SW 1271 (cell line): ENCODE measurements around the gene NFKBIL1.

ENCODE experiments used
- DNase-seq, 2 experiments: peaks; one replicate each; lab custom pipeline; 2025; lab: John Stamatoyannopoulos, UW

NFKBIL1 gene

GRCh38 chr6:31534521-31535040 lies 12.8 kb upstream of the NFKBIL1 start:
- DNase-seq = no peak

GRCh38 chr6:31535538-31536324 lies 11.7 kb upstream of the NFKBIL1 start:
- no peak for DNase-seq

GRCh38 chr6:31538805-31539400 lies 8.5 kb upstream of the NFKBIL1 start:
- DNase-seq = no peak

GRCh38 chr6:31540640-31541039 lies 6.8 kb upstream of the NFKBIL1 start:
- no peak for DNase-seq

- DNase-seq = peak in 1 of 2 experiments; percentile 59
Measured at GRCh38 chr6:31541059-31541657, 6.2 kb upstream of the NFKBIL1 start.

- DNase-seq = peak; percentile 91 to 97
Measured at GRCh38 chr6:31541658-31542521, 5.5 kb upstream of the NFKBIL1 start, which contains the start of gene DDX39B. TSS of gene DDX39B (minus strand) at chr6:31542003. CDS start at chr6:31540532, 1,471 bp downstream.

DNA sequence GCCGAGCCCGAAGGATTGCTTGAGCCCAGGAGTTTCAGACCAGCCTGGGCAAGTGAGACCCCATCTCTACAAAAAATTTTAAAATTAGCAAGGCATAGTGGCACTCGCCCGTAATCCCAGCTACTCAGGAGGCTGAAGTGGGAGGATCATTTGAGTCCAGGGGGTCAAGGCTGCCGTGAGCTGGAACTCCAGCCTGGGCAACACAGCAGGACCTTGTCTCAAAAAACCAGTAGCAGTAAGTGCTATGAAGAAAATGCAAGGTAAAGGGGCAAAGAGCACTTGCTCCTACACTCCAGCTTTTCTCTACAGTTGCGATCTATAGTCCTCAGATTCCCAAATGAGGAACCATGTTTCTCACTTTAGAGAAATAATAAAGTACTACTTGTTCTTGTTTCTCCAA lies 3.8 kb upstream of the NFKBIL1 start:
- DNase-seq = no peak

DNA sequence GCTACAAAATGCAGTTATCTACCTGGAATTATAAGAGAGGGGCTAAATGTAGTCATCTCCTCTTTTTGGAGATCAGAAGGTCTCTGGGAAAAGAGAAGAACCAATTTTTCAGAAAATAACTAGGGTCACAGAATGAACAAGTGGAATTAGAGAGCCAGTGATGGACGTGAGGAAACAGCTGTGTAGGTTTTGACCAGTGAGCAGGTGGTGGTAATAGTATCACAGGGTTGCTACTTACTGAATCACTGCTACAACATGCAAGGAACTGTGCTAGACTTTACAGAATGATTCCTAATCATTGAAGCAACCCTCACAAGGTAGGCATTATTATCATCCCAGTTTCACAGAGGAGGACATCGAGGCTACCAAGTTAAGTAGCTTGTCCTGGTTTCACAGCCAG lies 2.7 kb upstream of the NFKBIL1 start:
- DNase-seq = no peak

DNA sequence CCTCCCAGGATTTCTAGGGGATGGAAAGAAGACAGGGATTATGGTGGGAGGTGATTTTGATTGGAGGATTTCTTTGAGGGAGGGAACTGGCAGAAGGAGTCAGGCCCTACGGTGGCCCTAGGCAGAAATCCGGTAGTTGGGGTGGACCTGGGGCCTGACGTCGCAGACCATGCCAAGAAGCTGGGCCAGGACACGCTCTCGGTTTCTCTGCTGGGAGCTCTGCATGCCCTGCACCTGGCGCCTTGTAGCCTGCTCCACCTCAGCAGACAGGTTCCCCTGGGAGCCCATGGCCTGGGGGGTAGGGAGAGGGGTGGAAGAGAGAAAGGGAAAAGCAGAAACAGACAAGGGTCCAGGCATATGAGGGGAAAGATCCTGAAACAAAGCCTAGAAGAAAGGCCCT lies 2.1 kb upstream of the NFKBIL1 start:
- no peak for DNase-seq

- peak; percentile 61 to 87 for DNase-seq
Measured at GRCh38 chr6:31546339-31546957, 960 bp upstream of the NFKBIL1 start, which contains the start of gene ATP6V1G2. TSS of gene ATP6V1G2 (minus strand) at chr6:31546608. CDS start at chr6:31546559, 49 bp downstream.

DNA sequence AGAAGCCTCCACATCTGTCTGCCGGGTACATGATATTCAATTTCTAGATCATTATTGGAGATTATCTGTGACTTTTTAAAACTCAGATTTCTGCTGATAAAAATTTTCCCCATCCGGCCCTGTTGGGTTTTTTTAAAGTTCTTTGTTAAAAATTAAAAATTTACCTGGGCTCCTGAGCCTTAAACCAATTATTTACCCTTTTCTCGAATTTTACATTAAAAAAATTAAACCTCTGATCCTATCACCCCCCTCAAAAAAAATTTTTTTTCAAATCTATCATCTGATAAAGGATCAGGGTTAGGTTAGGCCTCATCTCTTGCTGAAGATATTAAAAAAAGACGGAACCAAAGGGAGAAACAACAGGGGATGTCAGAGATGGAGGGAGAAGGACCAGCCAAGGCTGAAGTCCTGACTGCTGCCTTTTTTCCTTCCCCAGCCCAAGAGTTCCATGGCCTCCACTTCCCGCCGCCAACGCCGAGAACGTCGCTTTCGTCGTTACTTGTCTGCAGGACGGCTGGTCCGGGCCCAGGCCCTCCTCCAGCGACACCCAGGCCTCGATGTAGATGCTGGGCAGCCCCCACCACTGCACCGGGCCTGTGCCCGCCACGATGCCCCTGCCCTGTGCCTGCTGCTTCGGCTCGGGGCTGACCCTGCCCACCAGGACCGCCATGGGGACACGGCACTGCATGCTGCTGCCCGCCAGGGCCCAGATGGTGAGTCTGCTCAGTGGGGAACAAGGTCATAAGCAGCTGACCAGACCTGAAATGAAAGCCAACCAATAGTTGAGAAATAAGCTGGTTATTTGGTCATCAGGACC lies 527 bp downstream of the NFKBIL1 start:
- DNase-seq = no peak

- DNase-seq = no peak
Measured at GRCh38 chr6:31548544-31548873, 1.1 kb downstream of the NFKBIL1 start.

DNA sequence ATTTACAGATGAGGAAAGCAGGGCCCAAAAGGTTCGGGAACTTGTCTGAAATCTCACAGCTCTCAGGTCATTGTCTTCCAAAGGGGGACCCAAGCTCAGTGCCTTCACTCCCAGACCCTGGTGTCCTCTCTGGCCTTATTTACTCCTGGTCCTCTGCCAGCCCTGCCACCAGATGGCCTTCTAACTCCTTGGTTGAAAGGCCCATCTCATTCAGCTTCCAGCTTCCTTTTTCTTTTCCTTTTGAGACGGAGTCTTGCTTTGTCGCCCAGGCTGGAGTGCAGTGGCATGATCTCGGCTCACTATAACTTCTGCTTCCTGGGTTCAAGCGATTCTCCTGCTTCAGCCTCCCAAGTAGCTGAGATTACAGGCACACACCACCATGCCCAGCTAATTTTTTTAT lies 4.0 kb downstream of the NFKBIL1 start:
- DNase-seq = peak; percentile 23 to 74

DNA sequence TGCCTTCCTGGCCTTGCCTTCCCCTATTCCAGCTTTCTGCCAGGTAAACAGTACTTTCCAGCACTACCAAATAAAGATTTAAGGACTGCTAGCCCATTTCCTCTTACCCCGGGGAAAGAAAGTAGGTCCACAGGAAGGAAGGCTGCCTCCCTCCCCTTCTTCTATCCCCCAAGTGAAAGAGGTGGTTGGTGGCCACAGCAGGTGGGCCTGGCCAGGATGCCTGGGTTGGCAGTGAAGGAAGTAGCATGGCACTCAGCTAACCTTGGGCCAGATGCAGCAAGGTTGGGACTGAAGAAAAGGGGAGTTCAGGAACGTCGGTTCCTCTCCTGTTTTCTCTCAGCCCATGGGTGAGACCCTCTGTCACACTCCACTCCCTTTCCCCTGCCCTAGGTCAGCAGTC lies 8.9 kb downstream of the NFKBIL1 start:
- DNase-seq = no peak

GRCh38 chr6:31557443-31558317 lies 10.3 kb downstream of the NFKBIL1 start:
- no peak for DNase-seq

DNA sequence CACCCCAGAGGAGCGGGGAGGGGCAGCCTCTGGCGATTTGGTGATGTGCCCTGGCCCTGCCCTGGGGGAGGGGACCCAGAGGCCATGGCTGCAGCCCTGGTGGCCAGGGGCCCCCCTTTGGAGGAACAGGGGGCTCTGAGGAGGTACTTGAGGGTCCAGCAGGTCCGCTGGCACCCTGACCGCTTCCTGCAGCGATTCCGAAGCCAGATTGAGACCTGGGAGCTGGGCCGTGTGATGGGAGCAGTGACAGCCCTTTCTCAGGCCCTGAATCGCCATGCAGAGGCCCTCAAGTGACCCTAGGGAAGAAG lies 10.9 kb downstream of the NFKBIL1 start:
- no peak for DNase-seq

DNA sequence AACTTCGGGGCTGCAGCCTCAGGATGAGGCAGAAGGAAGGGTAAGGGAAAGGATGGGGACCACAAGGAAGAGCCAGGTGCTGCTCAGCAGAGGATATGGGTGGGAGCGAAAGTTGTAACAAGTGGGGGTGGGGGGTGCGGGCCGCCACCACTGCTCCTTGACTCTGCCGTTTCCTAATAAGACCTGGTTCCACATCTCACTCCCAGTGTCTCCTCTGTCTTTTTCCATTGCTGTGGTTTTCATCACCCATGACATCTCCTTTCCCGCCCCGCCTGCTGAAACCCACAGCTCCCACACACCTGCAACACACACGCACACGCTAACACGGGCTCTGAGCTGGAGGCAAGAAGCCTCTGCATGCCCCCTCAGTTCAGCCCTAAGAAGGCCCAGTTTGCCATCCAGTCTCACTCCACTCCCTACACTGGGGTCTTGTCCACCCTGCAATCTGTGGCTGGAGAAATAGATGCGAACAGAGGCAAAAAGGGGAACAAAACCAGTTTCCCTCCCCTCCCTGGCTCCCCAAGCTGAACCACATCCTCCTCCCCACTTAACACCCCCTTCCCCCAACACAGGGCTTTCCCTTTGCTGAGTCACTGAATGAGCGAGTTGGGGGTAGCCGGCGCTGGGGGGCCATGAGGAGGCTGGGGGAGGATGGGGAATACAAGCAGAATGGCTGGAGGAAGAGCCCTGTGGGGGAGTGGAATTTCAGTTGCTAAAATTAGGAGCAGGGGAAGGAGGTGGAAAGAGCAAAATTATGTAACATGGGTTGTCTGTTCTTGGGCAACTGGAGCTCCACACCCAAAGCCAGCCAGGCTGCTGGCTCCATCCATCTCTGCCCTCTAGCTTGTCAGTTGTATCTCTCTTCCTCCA lies 11.5 kb downstream of the NFKBIL1 start:
- DNase-seq = no peak

GRCh38 chr6:31559606-31559957 lies 12.2 kb downstream of the NFKBIL1 start:
- DNase-seq = no peak
